Activated effector memory CD4-positive, alpha-beta T cell treated with Interleukin-2 at 50 U/mL for 16 hours (primary cell): ENCODE results near the gene RIC1.
A peak's percentile ranks its signal among the peaks of the same experiment; 100 is the strongest.
"Not testable (repeated sequence)": the region's sequence is repeated elsewhere in the genome, so short reads cannot be mapped to it uniquely, and the experiment has no call there.

Source experiments
- DNase-seq: peaks from one replicate; pipeline ENCODE4 v3.0.0-alpha.2; 2020

Gene RIC1

DNA sequence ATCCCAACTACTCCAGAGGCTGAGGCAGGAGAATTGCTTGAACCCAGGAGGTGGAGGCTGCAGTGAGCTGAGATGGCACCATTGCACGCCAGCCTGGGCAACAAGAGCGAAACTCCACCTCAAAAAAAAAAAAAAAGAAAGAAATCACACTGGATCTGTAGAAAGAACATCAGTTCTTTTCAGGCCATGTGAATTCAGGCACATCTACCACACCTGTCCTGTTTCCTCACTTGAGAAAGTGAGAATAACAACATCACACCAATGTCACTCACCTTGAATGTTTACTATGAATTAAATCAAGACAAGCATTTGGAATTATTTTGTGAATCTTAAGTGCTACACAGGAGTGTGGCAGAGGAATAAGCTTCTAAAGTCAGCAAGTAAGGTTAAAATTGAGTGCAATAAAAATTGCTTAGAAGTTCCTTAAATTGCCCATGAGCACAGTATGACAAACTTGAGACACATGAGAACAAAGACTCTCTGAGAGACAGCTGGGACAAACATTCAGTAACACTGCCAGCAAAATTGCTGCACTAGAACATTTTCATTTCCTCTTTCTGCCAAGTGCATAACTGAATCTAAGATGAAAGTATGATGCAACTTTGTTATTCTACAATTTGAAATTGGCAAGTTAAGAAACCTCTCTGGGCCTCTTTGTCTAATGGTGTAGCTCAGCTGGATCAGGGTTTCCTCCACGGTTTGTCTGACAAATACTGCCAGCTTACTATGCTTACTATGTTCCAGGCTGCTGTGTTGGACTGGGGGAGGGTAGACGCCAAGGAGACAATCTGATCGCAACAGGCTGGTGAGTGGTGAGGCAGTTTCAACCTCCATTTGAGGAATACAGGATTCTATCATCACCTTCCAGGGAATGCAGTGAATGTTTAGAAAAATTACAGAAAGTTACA, 1.9 kb upstream of the RIC1 start:
- peak; percentile 8 for DNase-seq

GRCh38 chr9:5627686-5628085, 1.2 kb upstream of the RIC1 start:
- DNase-seq: not testable (repeated sequence)

GRCh38 chr9:5628183-5628529, 751 bp upstream of the RIC1 start:
- no peak for DNase-seq

GRCh38 chr9:5629312-5630080, 589 bp downstream of the RIC1 start:
- DNase-seq: peak; percentile 35

GRCh38 chr9:5630081-5630507, 1.2 kb downstream of the RIC1 start:
- DNase-seq: no peak

DNA sequence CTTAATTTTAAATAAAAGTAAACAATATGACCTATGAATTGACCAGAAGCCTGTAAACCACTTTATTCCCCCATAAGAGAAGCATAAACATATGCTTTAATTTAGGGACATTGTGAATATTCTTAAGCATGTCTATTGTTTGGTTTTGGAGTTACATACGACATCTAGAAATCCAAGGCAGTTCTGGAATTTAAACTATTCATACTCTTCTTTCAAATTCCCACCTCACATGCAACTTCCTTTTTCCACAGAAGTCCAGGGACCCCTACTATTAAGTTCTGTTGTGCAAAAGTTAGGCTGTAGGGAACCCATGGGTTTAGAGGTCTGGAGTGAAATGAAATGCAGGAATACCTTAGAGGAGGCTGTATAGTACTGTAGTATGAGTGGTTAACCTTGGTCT, 2.1 kb downstream of the RIC1 start:
- no peak for DNase-seq

DNA sequence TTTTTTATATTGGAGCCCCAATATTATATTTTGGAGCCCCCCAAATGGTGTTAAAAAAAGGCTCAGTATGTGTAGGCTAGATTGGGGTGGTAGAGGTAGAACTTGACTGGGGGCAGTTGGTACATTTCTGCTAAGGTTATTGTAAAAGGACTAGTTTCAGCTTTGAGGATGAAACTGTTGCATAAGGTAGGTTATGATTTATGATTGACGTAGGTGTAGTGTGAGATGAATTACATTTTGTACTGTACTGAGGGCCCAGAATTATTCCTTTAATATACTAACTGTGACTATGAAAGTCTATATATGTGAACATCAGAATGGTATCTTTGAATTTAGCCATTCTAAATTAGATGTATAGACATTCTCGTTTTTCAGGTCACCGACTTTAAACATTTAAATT, 3.6 kb downstream of the RIC1 start:
- DNase-seq: no peak

DNA sequence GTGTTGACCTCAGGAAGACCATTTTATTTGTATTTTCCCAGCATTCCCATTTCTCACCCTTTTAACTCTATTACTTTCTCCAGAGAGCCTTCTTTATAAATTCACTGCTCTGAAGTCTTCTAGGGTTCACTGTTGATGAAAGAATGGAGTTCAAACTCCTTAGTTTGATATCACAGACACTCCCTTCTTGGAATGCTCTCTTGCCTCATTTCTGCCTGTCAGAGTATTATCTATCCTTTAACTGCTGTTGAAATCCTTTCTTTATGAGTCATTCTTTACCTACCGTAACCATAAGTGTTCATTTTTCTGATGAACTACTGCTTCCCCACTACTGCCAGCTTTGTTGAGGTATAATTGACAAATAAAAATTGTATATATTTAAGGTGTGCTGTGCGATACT, 4.3 kb downstream of the RIC1 start:
- no peak for DNase-seq

- DNase-seq: no peak
Measured at GRCh38 chr9:5635390-5635789, 6.5 kb downstream of the RIC1 start.

- no peak for DNase-seq
Measured at GRCh38 chr9:5639816-5640215, 10.9 kb downstream of the RIC1 start.

GRCh38 chr9:5642170-5642569, 13.3 kb downstream of the RIC1 start:
- DNase-seq: no peak

- DNase-seq: no peak
Measured at GRCh38 chr9:5643005-5643624, 14.2 kb downstream of the RIC1 start.

DNA sequence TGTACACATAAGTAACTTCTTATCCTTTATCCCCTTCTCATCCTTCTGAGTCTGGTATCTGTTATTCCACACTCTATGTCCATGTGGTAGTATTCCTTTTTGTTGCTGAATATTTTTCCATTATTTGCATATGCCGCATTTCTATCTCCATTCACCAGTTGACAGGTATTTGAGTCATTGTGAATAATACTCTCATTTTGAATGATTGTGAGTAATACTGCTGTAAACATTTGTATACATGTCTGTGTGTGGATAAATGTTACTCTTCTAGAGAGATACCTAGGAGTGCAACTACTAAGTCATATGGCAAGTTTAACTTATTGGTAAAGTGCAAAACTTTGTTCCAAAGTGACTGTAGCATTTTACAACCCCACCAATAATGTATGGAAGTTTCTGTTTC, 15.6 kb downstream of the RIC1 start:
- DNase-seq: no peak

DNA sequence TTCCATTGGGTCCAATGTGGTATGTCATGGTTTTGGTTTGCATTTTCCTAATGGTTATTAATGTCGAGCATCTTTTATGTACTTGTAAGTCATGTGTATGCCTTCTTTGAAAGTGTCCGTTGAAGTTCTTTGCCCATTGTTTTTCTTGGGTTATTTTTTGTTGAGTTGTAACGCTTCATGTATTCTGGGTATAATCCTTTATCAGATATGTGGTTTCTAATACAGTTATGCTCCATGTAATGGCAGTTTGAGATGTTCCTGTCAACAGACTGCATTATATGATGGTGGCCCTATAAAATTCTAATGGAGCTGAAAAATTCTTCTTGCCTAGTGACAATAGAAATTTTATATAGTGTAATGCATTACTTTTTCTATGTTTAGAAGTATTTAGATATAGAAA, 17.2 kb downstream of the RIC1 start:
- no peak for DNase-seq

GRCh38 chr9:5650356-5651105, 21.6 kb downstream of the RIC1 start:
- DNase-seq: no peak

- no peak for DNase-seq
Measured at GRCh38 chr9:5651246-5651645, 22.3 kb downstream of the RIC1 start.

DNA sequence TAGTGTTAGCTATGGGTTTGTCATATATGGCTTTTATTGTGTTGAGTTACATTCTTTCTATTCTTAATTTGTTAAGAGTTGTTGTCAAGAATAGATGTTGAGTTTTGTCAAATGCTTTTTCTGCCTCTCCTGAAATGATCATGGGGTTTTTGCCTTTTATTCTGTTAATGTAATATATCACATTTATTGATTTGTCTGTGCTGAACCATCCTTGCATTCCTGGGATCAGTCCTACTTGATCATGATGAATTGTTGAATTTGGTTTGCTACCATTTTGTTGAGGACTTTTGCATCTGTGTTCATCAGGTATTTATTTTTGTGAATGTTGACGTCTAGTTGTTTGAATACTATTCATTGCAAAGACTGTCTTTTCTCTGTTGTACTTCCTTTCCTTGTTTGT, 23.9 kb downstream of the RIC1 start:
- no peak for DNase-seq

- DNase-seq: not testable (repeated sequence)
Measured at GRCh38 chr9:5662804-5663203, 33.9 kb downstream of the RIC1 start.

DNA sequence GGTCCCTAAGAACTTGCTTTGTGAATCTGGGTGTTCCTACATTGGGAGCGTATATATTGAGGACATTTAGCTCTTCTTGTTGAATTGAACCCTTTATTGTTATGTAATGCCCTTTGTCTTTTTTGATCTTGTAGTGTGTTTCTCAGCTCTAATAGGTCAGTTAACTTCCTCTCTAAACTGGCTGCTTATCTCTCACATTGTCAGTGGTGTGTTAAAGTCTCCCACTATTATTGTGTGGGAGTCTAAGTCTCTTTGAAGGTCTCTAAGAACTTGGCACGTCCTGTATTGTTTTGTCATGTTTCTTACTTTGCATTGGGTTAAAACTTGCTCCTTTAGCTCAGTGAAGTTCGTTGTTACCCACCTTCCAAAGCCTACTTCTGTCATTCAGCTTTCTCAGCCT, 36.2 kb downstream of the RIC1 start:
- DNase-seq: no peak

- no peak for DNase-seq
Measured at GRCh38 chr9:5667391-5667790, 38.5 kb downstream of the RIC1 start.

DNA sequence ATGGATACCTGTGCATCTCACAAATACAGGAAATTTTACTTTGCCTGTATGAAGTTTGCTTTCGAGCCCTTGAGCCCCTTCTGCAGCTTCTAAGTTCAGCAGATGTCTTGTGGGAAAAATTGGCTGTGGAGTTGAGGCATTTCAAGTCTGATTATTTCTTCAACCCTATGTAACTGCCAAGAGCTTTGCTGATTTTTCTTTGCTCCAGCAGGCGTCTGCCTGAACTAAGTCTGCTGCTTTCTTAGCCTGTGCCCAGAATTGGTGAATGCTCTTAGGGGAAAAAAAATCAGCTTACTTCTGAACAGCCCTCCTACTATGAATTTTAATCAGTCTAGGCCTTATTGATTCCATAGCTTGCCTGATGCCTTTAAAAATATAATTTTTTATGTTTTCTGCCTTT, 41.2 kb downstream of the RIC1 start:
- DNase-seq: no peak

DNA sequence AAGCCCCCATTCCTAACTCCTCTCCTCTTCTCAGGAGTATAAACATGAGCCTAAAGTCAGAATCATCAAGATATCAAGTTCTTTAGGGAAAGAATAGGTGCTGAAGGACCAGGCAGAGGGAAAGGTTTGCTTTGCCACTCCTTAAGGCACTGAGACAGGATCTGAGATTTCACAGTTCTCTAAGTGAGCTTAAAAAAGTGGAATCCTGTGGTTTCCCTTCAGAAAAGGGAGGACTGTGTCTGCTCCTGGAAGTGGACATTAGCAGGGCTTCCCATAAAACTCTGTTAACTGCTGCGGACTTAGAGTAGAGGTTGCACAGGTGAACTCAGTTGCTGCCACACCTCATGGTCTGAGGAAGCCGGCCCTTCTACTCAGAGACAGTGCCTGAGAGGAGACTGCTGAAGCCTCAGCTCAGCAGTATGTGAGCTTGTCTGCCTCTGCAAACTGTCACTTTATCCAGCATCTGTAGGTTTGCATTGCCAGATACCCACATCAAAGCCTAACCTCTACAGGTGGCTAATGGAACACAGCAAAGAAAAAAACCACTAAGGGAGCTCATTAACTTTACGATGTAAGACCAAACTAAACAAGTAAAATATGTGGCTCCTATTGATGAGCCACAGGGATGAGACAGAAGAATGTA, 42.9 kb downstream of the RIC1 start:
- peak; percentile 12 for DNase-seq

DNA sequence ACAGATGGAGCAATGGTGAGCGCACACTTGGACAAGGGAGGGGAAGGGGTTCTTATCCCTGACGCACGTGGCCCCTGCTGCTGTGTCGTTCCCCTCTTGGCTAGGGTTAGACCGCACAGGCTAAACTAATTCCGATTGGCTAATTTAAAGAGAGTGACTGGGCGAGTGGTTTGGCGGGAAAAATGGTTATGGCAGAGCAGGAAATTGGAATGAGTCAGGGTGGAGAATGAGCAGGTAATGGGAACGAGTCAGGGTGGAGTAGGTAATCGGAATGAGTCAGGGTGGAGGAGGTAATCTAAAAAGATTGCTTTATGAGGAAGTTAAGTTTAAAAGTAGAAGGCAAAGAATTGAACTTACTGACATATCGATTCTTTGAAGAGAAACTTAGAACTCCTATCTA, 46.1 kb downstream of the RIC1 start:
- DNase-seq: not testable (repeated sequence)
